GM18508 (cell line): Measurements from ENCODE around the gene HOTAIR.

Experiments used
- ATAC-seq: cut with Tn5 transposase; IDR thresholded peaks from one replicate; pipeline ENCODE4 v1.9.1; 2021; ENCODE audit warnings: moderate number of reproducible peaks; ENCODE audit not compliant: insufficient read depth, unreplicated experiment

Gene HOTAIR

GRCh38 chr12:54011665-54012532, 37.1 kb upstream of the HOTAIR start:
- ATAC-seq = no peak

GRCh38 chr12:54010972-54011664, 36.4 kb upstream of the HOTAIR start:
- no peak for ATAC-seq

GRCh38 chr12:54010053-54010971, 35.6 kb upstream of the HOTAIR start:
- ATAC-seq = no peak

- ATAC-seq = no peak
Measured at GRCh38 chr12:54009171-54010052, 34.7 kb upstream of the HOTAIR start.

- ATAC-seq = no peak
Measured at GRCh38 chr12:54008260-54008552, 33.5 kb upstream of the HOTAIR start.

- ATAC-seq = no peak
Measured at GRCh38 chr12:54007538-54008259, 32.9 kb upstream of the HOTAIR start.

GRCh38 chr12:54006559-54007220, 31.9 kb upstream of the HOTAIR start:
- no peak for ATAC-seq

GRCh38 chr12:54005853-54006558, 31.3 kb upstream of the HOTAIR start:
- ATAC-seq = no peak

- no peak for ATAC-seq
Measured at GRCh38 chr12:54005531-54005852, 30.7 kb upstream of the HOTAIR start.

GRCh38 chr12:54004841-54005530, 30.2 kb upstream of the HOTAIR start:
- no peak for ATAC-seq

GRCh38 chr12:54004063-54004840, 29.5 kb upstream of the HOTAIR start:
- no peak for ATAC-seq

GRCh38 chr12:54003625-54004024, 28.9 kb upstream of the HOTAIR start:
- ATAC-seq = no peak

GRCh38 chr12:54002915-54003389, 28.2 kb upstream of the HOTAIR start:
- no peak for ATAC-seq

GRCh38 chr12:54002278-54002914, 27.6 kb upstream of the HOTAIR start:
- no peak for ATAC-seq

GRCh38 chr12:54001283-54002187, 26.8 kb upstream of the HOTAIR start:
- no peak for ATAC-seq
